HK-2 (cell line): ENCODE measurements around the gene CAMKMT.

Experiments
- DNase-seq: peaks from one replicate; pipeline ENCODE4 v3.0.0-alpha.2; 2018; ENCODE audit not compliant: unreplicated experiment

Gene CAMKMT

GRCh38 chr2:44770221-44771195 lies 408.8 kb downstream of the CAMKMT start:
- DNase-seq: no peak

GRCh38 chr2:44771522-44771921 lies 409.8 kb downstream of the CAMKMT start:
- no peak for DNase-seq

GRCh38 chr2:44772131-44772530 lies 410.4 kb downstream of the CAMKMT start:
- no peak for DNase-seq

GRCh38 chr2:44772669-44773378 lies 411.1 kb downstream of the CAMKMT start:
- DNase-seq: no peak

- DNase-seq: no peak
Observed at GRCh38 chr2:44774826-44775492, 413.2 kb downstream of the CAMKMT start.

GRCh38 chr2:44777036-44777435 lies 415.3 kb downstream of the CAMKMT start:
- DNase-seq: no peak

GRCh38 chr2:44777537-44777936 lies 415.8 kb downstream of the CAMKMT start:
- no peak for DNase-seq

GRCh38 chr2:44778221-44778654 lies 416.5 kb downstream of the CAMKMT start:
- no peak for DNase-seq

- no peak for DNase-seq
Observed at GRCh38 chr2:44778671-44779476, 417.1 kb downstream of the CAMKMT start.

- DNase-seq: no peak
Observed at GRCh38 chr2:44779793-44780192, 418.0 kb downstream of the CAMKMT start.

- DNase-seq: no peak
Observed at GRCh38 chr2:44780406-44780805, 418.7 kb downstream of the CAMKMT start.

GRCh38 chr2:44785433-44785832 lies 423.7 kb downstream of the CAMKMT start:
- DNase-seq: no peak

- no peak for DNase-seq
Observed at GRCh38 chr2:44786045-44786816, 424.5 kb downstream of the CAMKMT start.

GRCh38 chr2:44786817-44787214 lies 425.1 kb downstream of the CAMKMT start:
- DNase-seq: no peak

- DNase-seq: no peak
Observed at GRCh38 chr2:44787663-44788062, 425.9 kb downstream of the CAMKMT start.

GRCh38 chr2:44789446-44789845 lies 427.7 kb downstream of the CAMKMT start:
- no peak for DNase-seq

GRCh38 chr2:44789971-44790721 lies 428.4 kb downstream of the CAMKMT start:
- DNase-seq: no peak

GRCh38 chr2:44793322-44793870 lies 431.6 kb downstream of the CAMKMT start:
- DNase-seq: no peak

GRCh38 chr2:44796771-44797170 lies 435.0 kb downstream of the CAMKMT start:
- DNase-seq: no peak
